ENCODE measurements around the gene MLLT11.

The MLLT11 gene

GRCh38 chr1:151047925-151048644 is 12.1 kb upstream of the MLLT11 start:
- peak overlapping the region; percentile 77 for H3K4me3 ChIP-seq (ENCODE audit: control insufficient read depth, low read depth, low read length)
- DNase-seq (ENCODE audit: low read depth), result no peak
- TF ChIP-seq CTCF (IDR thresholded peaks at IDR 0.05; ENCODE audit: control insufficient read depth, insufficient read depth, low read depth, low read length, missing control alignments), result peak; percentile 67

GRCh38 chr1:151048645-151049032 is 11.6 kb upstream of the MLLT11 start:
- DNase-seq (ENCODE audit: low read depth), result no peak
- peak overlapping the region; percentile 77 for H3K4me3 ChIP-seq (ENCODE audit: control insufficient read depth, low read depth, low read length)
- no peak for TF ChIP-seq CTCF (IDR thresholded peaks at IDR 0.05; ENCODE audit: control insufficient read depth, insufficient read depth, low read depth, low read length, missing control alignments)

GRCh38 chr1:151049458-151049857 is 10.7 kb upstream of the MLLT11 start:
- H3K4me3 ChIP-seq (ENCODE audit: control insufficient read depth, low read depth, low read length), result no peak overlapping the region
- no peak for TF ChIP-seq CTCF (IDR thresholded peaks at IDR 0.05; ENCODE audit: control insufficient read depth, insufficient read depth, low read depth, low read length, missing control alignments)
- DNase-seq (ENCODE audit: low read depth), result no peak

GRCh38 chr1:151050051-151050688 is 10.0 kb upstream of the MLLT11 start:
- DNase-seq (ENCODE audit: low read depth), result no peak
- no peak for TF ChIP-seq CTCF (IDR thresholded peaks at IDR 0.05; ENCODE audit: control insufficient read depth, insufficient read depth, low read depth, low read length, missing control alignments)
- H3K4me3 ChIP-seq (ENCODE audit: control insufficient read depth, low read depth, low read length), result no peak overlapping the region

GRCh38 chr1:151051356-151052009 is 8.7 kb upstream of the MLLT11 start:
- no peak overlapping the region for H3K4me3 ChIP-seq (ENCODE audit: control insufficient read depth, low read depth, low read length)
- TF ChIP-seq CTCF (IDR thresholded peaks at IDR 0.05; ENCODE audit: control insufficient read depth, insufficient read depth, low read depth, low read length, missing control alignments), result no peak
- no peak for DNase-seq (ENCODE audit: low read depth)

- no peak overlapping the region for H3K4me3 ChIP-seq (ENCODE audit: control insufficient read depth, low read depth, low read length)
- DNase-seq (ENCODE audit: low read depth), result no peak
- no peak for TF ChIP-seq CTCF (IDR thresholded peaks at IDR 0.05; ENCODE audit: control insufficient read depth, insufficient read depth, low read depth, low read length, missing control alignments)
Measured at GRCh38 chr1:151054971-151055547, 5.1 kb upstream of the MLLT11 start.
